ENCODE measurements around the gene C3orf33. TPM values are rescaled to one million over a fixed set of nuclear protein-coding genes. Genes with fewer than 3 reads are reported as not detected.

C3orf33 gene
- total and polyA plus RNA-seq, 2 of the 13 experiments (the other 11 are each of a cell fraction or from before 2014, with no cell fraction given), result 9.2 to 12.6 TPM

DNA sequence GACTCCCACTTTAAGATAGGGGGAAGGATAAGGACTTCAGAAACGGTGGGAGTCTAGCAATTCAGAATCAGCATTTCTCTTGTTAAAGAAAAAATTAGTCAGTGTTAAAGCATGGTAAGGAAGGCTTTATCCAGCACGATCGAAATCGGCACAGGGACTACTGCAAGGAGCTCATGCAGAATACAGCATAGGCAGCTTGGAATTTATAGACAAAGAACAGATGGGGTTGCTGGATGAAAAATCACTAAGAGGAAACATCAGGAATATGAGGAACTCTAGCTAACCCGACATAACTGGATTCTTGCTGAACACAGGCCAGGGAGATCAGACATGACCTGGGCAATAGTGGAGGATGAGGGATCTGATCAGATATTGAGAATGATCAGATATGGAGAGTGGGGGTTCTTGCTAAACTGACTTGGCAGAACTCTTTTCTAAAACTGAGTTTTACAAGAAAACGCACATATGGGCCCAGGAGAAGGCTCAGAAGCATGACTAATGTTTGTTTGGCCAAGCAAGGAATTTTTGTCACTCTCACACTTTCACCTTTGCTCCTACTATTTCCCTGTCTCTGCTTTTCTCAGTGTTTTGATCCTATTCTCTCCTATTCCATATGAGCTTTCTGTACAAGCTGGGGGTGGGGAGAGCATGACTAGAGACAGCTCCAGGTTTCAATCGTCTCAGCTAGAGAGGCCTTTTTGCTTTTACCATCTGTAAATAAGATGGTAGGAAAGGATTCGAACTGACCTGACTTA, 57.3 kb downstream of the C3orf33 start (continued):
- TF ChIP-seq RCOR2 (CRISPR knock-in tag; IDR thresholded peaks at IDR 0.05) (no peak), SMC3 (IDR thresholded peaks at IDR 0.05; ENCODE audit: low read length) (no peak), EEA1 (CRISPR knock-in tag; IDR thresholded peaks at IDR 0.05; ENCODE audit: borderline replicate concordance) (no peak), SOX13 (IDR thresholded peaks at IDR 0.05) (no peak), SOX13 (CRISPR knock-in tag; conservative IDR thresholded peaks at IDR 0.05 in 1 of 2, IDR thresholded peaks at IDR 0.05 in 1 of 2) (peak in 1 of 2 experiments; percentile 37; a peak in 1 of 4 replicates), CENPX (CRISPR knock-in tag; IDR thresholded peaks at IDR 0.05) (no peak), ZNF225 (CRISPR knock-in tag; IDR thresholded peaks at IDR 0.05) (no peak), MAFK (conservative IDR thresholded peaks at IDR 0.05 in 1 of 2, IDR thresholded peaks at IDR 0.05 in 1 of 2; ENCODE audit: low read length in 2 of 2) (peak in 1 of 2 experiments; percentile 26; a peak in 1 of 4 replicates), ZNF674 (CRISPR knock-in tag; IDR thresholded peaks at IDR 0.05; ENCODE audit: low read depth) (no peak), TCF7 (IDR thresholded peaks at IDR 0.05; ENCODE audit: low read depth) (no peak), RXRB (CRISPR knock-in tag; IDR thresholded peaks at IDR 0.05; ENCODE audit: borderline replicate concordance) (peak; percentile 72), ARNT2 (CRISPR knock-in tag; IDR thresholded peaks at IDR 0.05; ENCODE audit: low read depth) (no peak), CBX2 (IDR thresholded peaks at IDR 0.05; ENCODE audit: low read depth, low read length) (no peak), CBX2 (CRISPR knock-in tag; IDR thresholded peaks at IDR 0.05; ENCODE audit: low read depth) (no peak), KDM6A (CRISPR knock-in tag; IDR thresholded peaks at IDR 0.05; ENCODE audit: low read depth) (0 out of 2 replicates have a peak, but pooled peaks have one; percentile 49), MAF1 (CRISPR knock-in tag; IDR thresholded peaks at IDR 0.05; ENCODE audit: borderline replicate concordance) (no peak), CEBPG (CRISPR knock-in tag; IDR thresholded peaks at IDR 0.05) (no peak)
- TF ChIP-seq, protein P1, sequence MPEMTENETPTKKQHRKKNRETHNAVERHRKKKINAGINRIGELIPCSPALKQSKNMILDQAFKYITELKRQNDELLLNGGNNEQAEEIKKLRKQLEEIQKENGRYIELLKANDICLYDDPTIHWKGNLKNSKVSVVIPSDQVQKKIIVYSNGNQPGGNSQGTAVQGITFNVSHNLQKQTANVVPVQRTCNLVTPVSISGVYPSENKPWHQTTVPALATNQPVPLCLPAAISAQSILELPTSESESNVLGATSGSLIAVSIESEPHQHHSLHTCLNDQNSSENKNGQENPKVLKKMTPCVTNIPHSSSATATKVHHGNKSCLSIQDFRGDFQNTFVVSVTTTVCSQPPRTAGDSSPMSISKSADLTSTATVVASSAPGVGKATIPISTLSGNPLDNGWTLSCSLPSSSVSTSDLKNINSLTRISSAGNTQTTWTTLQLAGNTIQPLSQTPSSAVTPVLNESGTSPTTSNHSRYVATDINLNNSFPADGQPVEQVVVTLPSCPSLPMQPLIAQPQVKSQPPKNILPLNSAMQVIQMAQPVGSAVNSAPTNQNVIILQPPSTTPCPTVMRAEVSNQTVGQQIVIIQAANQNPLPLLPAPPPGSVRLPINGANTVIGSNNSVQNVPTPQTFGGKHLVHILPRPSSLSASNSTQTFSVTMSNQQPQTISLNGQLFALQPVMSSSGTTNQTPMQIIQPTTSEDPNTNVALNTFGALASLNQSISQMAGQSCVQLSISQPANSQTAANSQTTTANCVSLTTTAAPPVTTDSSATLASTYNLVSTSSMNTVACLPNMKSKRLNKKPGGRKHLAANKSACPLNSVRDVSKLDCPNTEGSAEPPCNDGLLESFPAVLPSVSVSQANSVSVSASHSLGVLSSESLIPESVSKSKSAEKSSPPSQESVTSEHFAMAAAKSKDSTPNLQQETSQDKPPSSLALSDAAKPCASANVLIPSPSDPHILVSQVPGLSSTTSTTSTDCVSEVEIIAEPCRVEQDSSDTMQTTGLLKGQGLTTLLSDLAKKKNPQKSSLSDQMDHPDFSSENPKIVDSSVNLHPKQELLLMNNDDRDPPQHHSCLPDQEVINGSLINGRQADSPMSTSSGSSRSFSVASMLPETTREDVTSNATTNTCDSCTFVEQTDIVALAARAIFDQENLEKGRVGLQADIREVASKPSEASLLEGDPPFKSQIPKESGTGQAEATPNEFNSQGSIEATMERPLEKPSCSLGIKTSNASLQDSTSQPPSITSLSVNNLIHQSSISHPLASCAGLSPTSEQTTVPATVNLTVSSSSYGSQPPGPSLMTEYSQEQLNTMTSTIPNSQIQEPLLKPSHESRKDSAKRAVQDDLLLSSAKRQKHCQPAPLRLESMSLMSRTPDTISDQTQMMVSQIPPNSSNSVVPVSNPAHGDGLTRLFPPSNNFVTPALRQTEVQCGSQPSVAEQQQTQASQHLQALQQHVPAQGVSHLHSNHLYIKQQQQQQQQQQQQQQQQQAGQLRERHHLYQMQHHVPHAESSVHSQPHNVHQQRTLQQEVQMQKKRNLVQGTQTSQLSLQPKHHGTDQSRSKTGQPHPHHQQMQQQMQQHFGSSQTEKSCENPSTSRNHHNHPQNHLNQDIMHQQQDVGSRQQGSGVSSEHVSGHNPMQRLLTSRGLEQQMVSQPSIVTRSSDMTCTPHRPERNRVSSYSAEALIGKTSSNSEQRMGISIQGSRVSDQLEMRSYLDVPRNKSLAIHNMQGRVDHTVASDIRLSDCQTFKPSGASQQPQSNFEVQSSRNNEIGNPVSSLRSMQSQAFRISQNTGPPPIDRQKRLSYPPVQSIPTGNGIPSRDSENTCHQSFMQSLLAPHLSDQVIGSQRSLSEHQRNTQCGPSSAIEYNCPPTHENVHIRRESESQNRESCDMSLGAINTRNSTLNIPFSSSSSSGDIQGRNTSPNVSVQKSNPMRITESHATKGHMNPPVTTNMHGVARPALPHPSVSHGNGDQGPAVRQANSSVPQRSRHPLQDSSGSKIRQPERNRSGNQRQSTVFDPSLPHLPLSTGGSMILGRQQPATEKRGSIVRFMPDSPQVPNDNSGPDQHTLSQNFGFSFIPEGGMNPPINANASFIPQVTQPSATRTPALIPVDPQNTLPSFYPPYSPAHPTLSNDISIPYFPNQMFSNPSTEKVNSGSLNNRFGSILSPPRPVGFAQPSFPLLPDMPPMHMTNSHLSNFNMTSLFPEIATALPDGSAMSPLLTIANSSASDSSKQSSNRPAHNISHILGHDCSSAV (CRISPR knock-in tag; IDR thresholded peaks at IDR 0.05; ENCODE audit: borderline replicate concordance), result no peak
- TF ChIP-seq, protein P2, sequence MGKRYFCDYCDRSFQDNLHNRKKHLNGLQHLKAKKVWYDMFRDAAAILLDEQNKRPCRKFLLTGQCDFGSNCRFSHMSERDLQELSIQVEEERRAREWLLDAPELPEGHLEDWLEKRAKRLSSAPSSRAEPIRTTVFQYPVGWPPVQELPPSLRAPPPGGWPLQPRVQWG (CRISPR knock-in tag; IDR thresholded peaks at IDR 0.05; ENCODE audit: borderline replicate concordance, low read depth), result no peak
- TF ChIP-seq, protein P3, sequence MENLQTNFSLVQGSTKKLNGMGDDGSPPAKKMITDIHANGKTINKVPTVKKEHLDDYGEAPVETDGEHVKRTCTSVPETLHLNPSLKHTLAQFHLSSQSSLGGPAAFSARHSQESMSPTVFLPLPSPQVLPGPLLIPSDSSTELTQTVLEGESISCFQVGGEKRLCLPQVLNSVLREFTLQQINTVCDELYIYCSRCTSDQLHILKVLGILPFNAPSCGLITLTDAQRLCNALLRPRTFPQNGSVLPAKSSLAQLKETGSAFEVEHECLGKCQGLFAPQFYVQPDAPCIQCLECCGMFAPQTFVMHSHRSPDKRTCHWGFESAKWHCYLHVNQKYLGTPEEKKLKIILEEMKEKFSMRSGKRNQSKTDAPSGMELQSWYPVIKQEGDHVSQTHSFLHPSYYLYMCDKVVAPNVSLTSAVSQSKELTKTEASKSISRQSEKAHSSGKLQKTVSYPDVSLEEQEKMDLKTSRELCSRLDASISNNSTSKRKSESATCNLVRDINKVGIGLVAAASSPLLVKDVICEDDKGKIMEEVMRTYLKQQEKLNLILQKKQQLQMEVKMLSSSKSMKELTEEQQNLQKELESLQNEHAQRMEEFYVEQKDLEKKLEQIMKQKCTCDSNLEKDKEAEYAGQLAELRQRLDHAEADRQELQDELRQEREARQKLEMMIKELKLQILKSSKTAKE (CRISPR knock-in tag; IDR thresholded peaks at IDR 0.05; ENCODE audit: borderline replicate concordance), result no peak

Data from HepG2 (cell line).